Esophagus muscularis mucosa (tissue), 4 donors: Measurements from ENCODE around the gene ALDH1L2. TPM values are rescaled to one million over a fixed set of nuclear protein-coding genes. Genes with fewer than 3 reads are reported as not detected.

ENCODE experiments used
- DNase-seq: peaks from one replicate; pipeline ENCODE4 v3.0.0-alpha.2; 2017; ENCODE audit errors: extremely low spot score
- H3K27ac ChIP-seq, 4 donors: fragments of 200-600 bp; sonication (generic); replicated peaks in 1 of 4; 1 replicate in 3 of 4; 2 replicates in 1 of 4; pipeline ENCODE4 v1.5.1; 2016 to 2019; ENCODE audit warnings: mild to moderate bottlenecking in 1 of 4
- H3K27me3 ChIP-seq, 4 donors: fragments of 200-600 bp; sonication (generic); one replicate each; pipeline versions ENCODE4 v1.5.1 to v1.6.0; 2016 to 2019
- H3K36me3 ChIP-seq, 4 donors: fragments of 200-600 bp; sonication (generic); one replicate each; pipeline ENCODE4 v1.5.1; 2016 to 2019
- H3K4me1 ChIP-seq, 4 donors: fragments of 200-600 bp; sonication (generic); one replicate each; pipeline ENCODE4 v1.5.1; 2016 to 2019
- H3K4me3 ChIP-seq, 4 donors: fragments of 200-600 bp; sonication (generic); 1 replicate in 2 of 4; 2 replicates in 2 of 4; pipeline ENCODE4 v1.5.1; 2016 to 2019; ENCODE audit warnings: mild to moderate bottlenecking in 4 of 4, moderate library complexity in 1 of 4
- H3K9me3 ChIP-seq, 4 donors: fragments of 200-600 bp; sonication (generic); 1 replicate in 3 of 4; 2 replicates in 1 of 4; pipeline ENCODE4 v1.5.1; 2016 to 2019
- EP300 ChIP-seq: sonication (generic); formaldehyde crosslinking; IDR thresholded peaks from one replicate; pipeline ENCODE4 v1.6.1; 2017; ENCODE audit warnings: antibody characterized with exemption
- POLR2A ChIP-seq: fragments of 450-650 bp; IDR thresholded peaks from one replicate; pipeline ENCODE4 v1.6.1; 2017; ENCODE audit warnings: antibody characterized with exemption, moderate library complexity, mild to moderate bottlenecking, low read depth
- POLR2AphosphoS5 ChIP-seq, 2 donors: sonication (generic); formaldehyde crosslinking; IDR thresholded peaks; one replicate each; pipeline ENCODE4 v1.6.1; 2017; ENCODE audit warnings: antibody characterized with exemption in 2 of 2
- WGBS: methylation state at CpG from one replicate; pipeline ENCODE4 v1.1.5; 2018; 5-methylcytosine and 5-hydroxymethylcytosine counted together
- intact Hi-C: fragments of 100-400 bp; cut with DNase I; formaldehyde crosslinking; loops from one replicate; pipeline ENCODE4 v1.15.1; 2023
- total RNA-seq, 4 donors: library from RNA; depleted of rRNA; stranded (reverse); fragments of >200 nt; gene quantifications; one replicate each; pipeline versions ENCODE4 v1.1.0 to v1.2.1, GENCODE V29; 2016
- TF ChIP-seq, protein P1 (sequence below), 3 experiments: fragments of 200-600 bp in 2 of 3; fragments of 450-650 bp in 1 of 3; sonication (generic) in 2 of 3; IDR thresholded peaks; one replicate each; pipeline ENCODE4 v1.5.1; 2017 to 2019; ENCODE audit warnings: antibody characterized with exemption in 3 of 3, mild to moderate bottlenecking in 2 of 3, moderate library complexity in 1 of 3

Gene ALDH1L2
- total RNA-seq, 4 donors from 2014 or later: 2.3 to 10.4 (median 5.2) TPM

DNA sequence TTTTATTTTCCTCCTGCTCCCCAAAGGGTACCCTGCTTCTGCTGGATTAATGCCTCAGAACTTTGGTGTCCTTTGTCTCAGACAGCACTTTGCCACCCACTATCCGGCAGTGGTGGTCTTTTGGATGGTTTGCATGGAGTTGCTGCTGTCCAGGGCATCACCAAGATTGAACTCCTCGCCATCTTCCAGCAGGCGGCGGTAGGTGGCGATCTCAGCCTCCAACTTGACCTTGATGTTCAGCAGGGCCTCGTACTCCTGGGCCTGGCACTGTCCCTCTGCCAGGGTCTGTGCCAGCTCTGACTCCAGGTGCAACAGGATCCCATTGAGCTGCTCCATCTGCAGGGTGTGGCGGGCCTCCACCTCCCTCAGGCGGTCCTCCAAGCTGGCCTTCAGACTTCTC lies 107.6 kb downstream of the ALDH1L2 start:
- no peak for DNase-seq
- intact Hi-C loops: no loop called here
- WGBS: 83% methylated on average over 7 of the region's 8 CpGs

DNA sequence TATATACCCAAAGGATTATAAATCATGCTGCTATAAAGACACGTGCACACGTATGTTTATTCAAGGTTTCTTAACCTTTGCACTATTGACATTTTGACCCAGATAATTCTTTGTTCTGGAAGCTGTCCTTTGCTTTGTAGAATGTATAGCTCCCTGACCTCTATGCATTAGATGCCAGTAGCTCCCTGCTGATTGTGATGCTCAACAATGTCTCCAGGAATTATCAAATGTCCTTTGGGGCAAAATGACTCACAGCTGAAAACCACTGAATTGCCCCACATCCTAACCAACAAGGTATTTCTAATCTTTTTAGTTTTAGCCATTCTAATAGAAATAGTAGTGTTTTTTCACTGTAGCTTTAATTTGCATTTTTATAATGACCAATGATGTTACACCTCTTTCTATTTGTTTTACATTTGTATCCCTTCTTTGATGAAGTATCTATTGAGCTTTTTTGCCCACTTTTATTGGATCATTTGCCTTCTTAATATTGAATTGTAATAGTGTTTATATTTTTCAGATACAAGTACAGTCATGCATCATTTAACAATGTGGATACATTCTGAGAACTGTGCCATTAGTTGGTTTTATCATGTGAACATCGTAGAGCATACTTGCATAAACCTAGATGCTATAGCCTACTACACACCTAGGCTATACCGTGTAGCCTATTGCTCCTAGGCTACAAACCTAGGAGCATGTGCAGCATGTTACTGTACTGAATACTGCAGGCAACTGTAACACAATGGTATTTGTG lies 108.5 kb downstream of the ALDH1L2 start:
- intact Hi-C loops: no loop called here
- DNase-seq: no peak
- no peak overlapping the region for H3K27ac ChIP-seq
- 58% methylated on average over 4 of the region's 4 CpGs for WGBS
- no peaks in the 10 kb centered on the region for H3K9me3 ChIP-seq
- no peak overlapping the region for H3K4me3 ChIP-seq
- no peaks in the 10 kb centered on the region for H3K36me3 ChIP-seq
- no peaks in the 10 kb centered on the region for H3K27me3 ChIP-seq
- TF ChIP-seq POLR2A (no peak), EP300 (no peak), POLR2AphosphoS5 (IDR thresholded peaks at IDR 0.05) (no peak)
- TF ChIP-seq, protein P1, sequence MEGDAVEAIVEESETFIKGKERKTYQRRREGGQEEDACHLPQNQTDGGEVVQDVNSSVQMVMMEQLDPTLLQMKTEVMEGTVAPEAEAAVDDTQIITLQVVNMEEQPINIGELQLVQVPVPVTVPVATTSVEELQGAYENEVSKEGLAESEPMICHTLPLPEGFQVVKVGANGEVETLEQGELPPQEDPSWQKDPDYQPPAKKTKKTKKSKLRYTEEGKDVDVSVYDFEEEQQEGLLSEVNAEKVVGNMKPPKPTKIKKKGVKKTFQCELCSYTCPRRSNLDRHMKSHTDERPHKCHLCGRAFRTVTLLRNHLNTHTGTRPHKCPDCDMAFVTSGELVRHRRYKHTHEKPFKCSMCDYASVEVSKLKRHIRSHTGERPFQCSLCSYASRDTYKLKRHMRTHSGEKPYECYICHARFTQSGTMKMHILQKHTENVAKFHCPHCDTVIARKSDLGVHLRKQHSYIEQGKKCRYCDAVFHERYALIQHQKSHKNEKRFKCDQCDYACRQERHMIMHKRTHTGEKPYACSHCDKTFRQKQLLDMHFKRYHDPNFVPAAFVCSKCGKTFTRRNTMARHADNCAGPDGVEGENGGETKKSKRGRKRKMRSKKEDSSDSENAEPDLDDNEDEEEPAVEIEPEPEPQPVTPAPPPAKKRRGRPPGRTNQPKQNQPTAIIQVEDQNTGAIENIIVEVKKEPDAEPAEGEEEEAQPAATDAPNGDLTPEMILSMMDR (IDR thresholded peaks at IDR 0.05): no peak
- H3K4me1 ChIP-seq: no peaks in the 10 kb centered on the region

More for the DNA sequence above, 107.6 kb downstream of the ALDH1L2 start:
- Histone ChIP-seq H3K27me3 (no peaks in the 10 kb centered on the region), H3K27ac (no peak overlapping the region), H3K4me3 (no peak overlapping the region), H3K9me3 (no peaks in the 10 kb centered on the region), H3K36me3 (no peaks in the 10 kb centered on the region), H3K4me1 (no peaks in the 10 kb centered on the region)
- TF ChIP-seq POLR2AphosphoS5 (IDR thresholded peaks at IDR 0.05) (no peak), EP300 (no peak), POLR2A (no peak)
- TF ChIP-seq, protein P1 (IDR thresholded peaks at IDR 0.05): no peak

DNA sequence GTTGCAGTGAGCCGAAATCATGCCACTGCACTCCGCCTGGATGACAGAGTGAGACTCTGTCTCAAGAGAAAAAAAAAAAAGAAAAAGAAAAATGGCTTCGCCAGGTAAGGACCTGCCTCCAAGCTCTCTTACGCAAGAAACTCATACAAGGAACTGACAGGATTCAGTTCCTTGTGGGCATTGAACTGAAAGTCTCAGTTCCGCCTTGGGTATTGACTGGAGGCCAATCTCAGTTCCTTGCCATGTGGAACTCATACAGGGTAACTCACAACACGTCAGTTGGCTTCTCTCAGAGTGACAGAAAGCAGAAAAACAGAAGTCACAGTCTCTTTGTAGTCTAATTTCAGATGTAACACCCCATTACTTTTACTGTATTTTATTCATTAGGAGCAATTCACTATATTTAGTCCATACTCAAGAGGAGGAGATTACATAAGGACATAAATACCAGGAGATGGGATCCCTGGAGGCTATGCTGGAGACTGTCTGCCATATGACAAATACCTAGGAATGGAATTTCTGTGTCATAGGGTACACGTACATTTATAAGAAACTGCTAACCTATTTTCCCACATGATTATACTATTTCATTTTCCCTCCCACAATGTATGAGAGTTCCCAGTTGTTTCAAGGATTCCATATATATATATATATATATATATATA lies 109.5 kb downstream of the ALDH1L2 start:
- WGBS: 77% methylated on average over 7 of the region's 7 CpGs
- H3K27me3 ChIP-seq: no peaks in the 10 kb centered on the region
- H3K4me3 ChIP-seq: no peak overlapping the region
- H3K4me1 ChIP-seq: no peaks in the 10 kb centered on the region
- no peaks in the 10 kb centered on the region for H3K9me3 ChIP-seq
- H3K36me3 ChIP-seq: no peaks in the 10 kb centered on the region
- DNase-seq: no peak
- intact Hi-C loops: no loop called here
- no peak overlapping the region for H3K27ac ChIP-seq
- TF ChIP-seq, protein P1 (IDR thresholded peaks at IDR 0.05): no peak
- TF ChIP-seq EP300 (no peak), POLR2A (no peak), POLR2AphosphoS5 (IDR thresholded peaks at IDR 0.05) (no peak)

DNA sequence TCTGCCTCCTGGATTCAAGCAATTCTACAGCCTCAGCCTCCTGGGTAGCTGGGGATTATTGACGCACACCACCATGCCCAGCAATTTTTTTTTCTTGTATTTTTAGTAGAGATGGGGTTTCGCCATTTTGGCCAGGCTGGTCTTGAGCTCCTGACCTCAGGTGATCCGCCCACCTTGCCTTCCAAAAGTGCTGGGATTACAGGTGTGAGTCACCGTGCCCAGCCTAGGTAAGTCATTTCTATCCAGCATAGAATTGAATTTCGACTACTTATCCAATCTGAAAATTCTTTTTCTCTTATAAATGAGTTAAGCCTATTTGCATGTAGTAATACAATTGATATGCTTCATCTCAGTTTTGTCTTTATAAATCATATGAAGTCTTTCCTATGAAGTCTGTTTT lies 111.0 kb downstream of the ALDH1L2 start:
- no peaks in the 10 kb centered on the region for H3K9me3 ChIP-seq
- no peaks in the 10 kb centered on the region for H3K27me3 ChIP-seq
- no peaks in the 10 kb centered on the region for H3K4me1 ChIP-seq
- no peak overlapping the region for H3K27ac ChIP-seq
- H3K36me3 ChIP-seq: no peaks in the 10 kb centered on the region
- 92% methylated on average over 5 of the region's 5 CpGs for WGBS
- TF ChIP-seq EP300 (no peak), POLR2A (no peak), POLR2AphosphoS5 (IDR thresholded peaks at IDR 0.05) (no peak)
- TF ChIP-seq, protein P1 (IDR thresholded peaks at IDR 0.05): no peak
- DNase-seq: no peak
- intact Hi-C loops: no loop called here
- H3K4me3 ChIP-seq: no peak overlapping the region
